Muscle layer of colon (tissue), 2 donors: ENCODE results near the gene KRT79.

Experiments used
- H3K27ac ChIP-seq: one replicate; pipeline ENCODE4 v1.7.0; 2013; ENCODE audit warnings: low read depth, mild to moderate bottlenecking, low read length, moderate library complexity
- H3K27me3 ChIP-seq, 2 donors: one replicate each; pipeline ENCODE4 v1.7.0; 2013; ENCODE audit warnings: low read length in 2 of 2, mild to moderate bottlenecking in 2 of 2; ENCODE audit not compliant: insufficient read depth in 2 of 2, control insufficient read depth in 1 of 2
- H3K36me3 ChIP-seq: one replicate; pipeline ENCODE4 v1.7.0; 2013; ENCODE audit warnings: mild to moderate bottlenecking, low read length; ENCODE audit not compliant: insufficient read depth
- H3K4me1 ChIP-seq: one replicate; pipeline ENCODE4 v1.7.0; 2013; ENCODE audit warnings: mild to moderate bottlenecking, low read length; ENCODE audit not compliant: insufficient read depth
- H3K4me3 ChIP-seq, 2 donors: one replicate each; pipeline ENCODE4 v1.7.0; 2013; ENCODE audit warnings: low read length in 2 of 2, low read depth in 1 of 2, mild to moderate bottlenecking in 1 of 2, moderate library complexity in 1 of 2
- H3K9ac ChIP-seq: one replicate; pipeline ENCODE4 v1.7.0; 2013; ENCODE audit warnings: low read length
- H3K9me3 ChIP-seq: one replicate; pipeline ENCODE4 v1.7.0; 2013; ENCODE audit warnings: mild to moderate bottlenecking, low read length
- donor health status: abdominal sarcoma.
- donor health status: Adenocarcinoma of cecum.

KRT79 gene

DNA sequence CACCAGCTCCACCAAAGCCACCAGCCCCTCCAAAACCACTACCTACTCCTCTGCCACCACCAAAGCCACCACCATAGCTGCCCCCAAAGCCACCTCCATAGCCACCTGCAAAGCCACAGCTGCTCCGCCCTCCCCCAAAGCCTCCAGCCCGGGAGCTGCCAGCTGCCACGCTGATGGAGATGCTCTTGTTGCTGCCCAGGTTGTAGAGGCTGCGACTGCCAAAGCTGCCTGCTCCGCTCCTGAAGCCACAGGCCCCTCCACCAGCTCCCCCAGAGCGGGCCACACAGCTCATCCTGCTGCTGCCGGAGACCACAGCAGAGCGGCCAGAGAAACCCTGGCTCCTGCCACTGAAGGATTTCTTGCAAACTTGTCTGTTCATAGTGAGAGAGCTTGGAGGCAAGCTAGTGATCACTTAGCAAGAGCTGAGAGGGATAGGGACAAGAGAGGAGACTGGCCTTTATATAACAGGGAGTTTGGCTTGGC is 57.2 kb downstream of the KRT79 start, which contains the start of gene KRT76:
KRT76 (minus strand) TSS at position 433 of the 483 bp plus-strand sequence; CDS start at position 379, 54 bp downstream.
- no peaks in the 10 kb centered on the region for H3K9me3 ChIP-seq
- no peaks in the 10 kb centered on the region for H3K4me1 ChIP-seq
- no peak within 1 kb of the TSS for H3K4me3 ChIP-seq
- H3K9ac ChIP-seq: no peak within 1 kb of the TSS
- H3K36me3 ChIP-seq: no peaks in the 10 kb centered on the region
- no peaks in the 10 kb centered on the region for H3K27me3 ChIP-seq
- no peak within 1 kb of the TSS for H3K27ac ChIP-seq

DNA sequence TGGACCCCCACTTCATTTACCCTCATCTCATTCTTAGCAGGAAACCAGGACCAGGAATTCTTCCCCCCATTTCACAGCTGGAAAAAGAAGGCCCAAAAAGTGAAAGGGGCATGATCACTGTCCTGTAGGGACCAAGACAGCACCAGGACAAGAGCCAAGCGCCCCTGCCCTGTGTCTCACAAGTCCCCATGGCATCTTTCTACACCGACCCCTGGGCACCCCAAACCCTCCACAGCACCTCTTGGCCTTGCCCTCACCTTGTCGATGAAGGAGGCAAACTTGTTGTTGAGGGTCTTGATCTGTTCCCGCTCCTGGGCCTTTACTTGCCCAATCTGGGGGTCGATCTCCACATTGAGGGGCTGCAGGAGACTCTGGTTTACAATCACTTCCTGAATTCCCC is 57.7 kb downstream of the KRT79 start:
- H3K9ac ChIP-seq: no peak overlapping the region
- no peak overlapping the region for H3K4me3 ChIP-seq
- H3K9me3 ChIP-seq: no peaks in the 10 kb centered on the region
- H3K4me1 ChIP-seq: no peaks in the 10 kb centered on the region
- H3K27ac ChIP-seq: no peak overlapping the region
- H3K27me3 ChIP-seq: no peaks in the 10 kb centered on the region
- H3K36me3 ChIP-seq: no peaks in the 10 kb centered on the region

DNA sequence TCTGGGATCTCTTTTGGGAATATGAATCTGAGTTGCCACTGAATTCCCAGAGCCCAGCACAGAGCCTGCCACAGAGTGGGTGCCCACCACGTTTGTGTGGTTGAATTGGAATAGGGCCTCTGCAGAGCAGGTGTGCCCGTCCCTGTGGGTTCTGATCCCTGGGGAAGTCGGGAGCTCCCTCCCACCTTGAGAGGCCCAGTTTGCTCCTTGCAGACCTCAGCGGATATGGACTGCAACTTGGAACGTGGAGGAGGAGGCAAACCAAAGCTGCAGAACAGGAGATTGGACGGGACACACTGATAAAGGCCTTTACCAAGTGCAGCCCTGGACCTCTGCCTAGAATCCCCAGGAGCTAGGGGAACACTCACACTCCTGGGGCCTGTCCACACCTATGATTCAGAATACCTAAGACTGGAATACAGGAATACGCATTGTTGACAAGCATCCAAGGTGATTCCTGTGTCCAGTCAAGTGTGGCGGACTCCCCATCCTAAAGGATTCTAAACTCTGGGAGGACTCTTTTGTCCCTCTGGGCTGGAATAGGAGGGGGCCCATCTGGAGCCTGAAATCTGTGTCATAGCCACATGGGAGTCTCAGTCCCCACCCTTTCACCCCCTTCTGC is 59.4 kb downstream of the KRT79 start:
- no peaks in the 10 kb centered on the region for H3K9me3 ChIP-seq
- H3K27me3 ChIP-seq: no peaks in the 10 kb centered on the region
- H3K36me3 ChIP-seq: no peaks in the 10 kb centered on the region
- no peak overlapping the region for H3K9ac ChIP-seq
- H3K27ac ChIP-seq: no peak overlapping the region
- H3K4me3 ChIP-seq: no peak overlapping the region
- H3K4me1 ChIP-seq: no peaks in the 10 kb centered on the region

DNA sequence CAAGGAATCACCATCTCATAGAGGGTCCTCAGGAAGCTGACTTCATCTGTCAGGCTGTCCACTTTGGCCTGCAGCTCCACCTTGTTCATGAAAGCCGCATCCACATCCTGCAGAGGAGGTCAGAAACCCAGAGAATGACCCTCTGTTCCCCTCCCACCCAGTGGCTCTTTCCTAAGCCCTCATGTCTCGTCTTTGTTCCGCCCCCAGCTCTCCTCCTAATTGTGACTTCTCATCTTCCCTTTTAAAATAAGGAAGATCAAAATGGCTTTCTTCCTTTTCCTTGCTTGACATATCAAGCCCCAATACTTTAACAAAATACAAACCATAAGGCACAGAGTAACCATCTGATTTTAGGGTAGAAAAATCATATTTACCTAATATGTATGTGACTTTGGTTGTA is 61.3 kb downstream of the KRT79 start:
- Histone ChIP-seq H3K36me3 (no peaks in the 10 kb centered on the region), H3K27me3 (no peaks in the 10 kb centered on the region), H3K9me3 (no peaks in the 10 kb centered on the region)

DNA sequence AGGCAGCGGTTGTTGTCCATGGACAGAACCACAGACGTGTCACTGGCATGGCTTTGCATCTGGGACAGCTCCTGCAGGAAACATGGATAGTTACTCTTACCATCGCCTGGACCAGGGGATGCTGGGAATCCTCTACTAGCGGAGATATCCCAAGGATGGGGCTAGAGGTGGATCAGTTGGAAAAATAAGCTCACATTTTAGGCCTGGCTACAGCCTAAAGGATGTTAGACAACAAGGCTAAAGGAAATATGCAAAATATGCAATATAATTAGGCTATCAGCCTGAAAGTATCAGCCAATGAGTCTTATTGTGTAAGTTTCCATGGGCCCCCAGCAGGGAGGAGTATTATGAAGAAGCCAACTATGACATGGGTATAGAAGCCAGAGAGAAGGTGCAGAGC is 61.9 kb downstream of the KRT79 start:
- no peaks in the 10 kb centered on the region for H3K4me1 ChIP-seq
- no peak overlapping the region for H3K27ac ChIP-seq
- H3K36me3 ChIP-seq: no peaks in the 10 kb centered on the region
- H3K9ac ChIP-seq: no peak overlapping the region
- no peaks in the 10 kb centered on the region for H3K27me3 ChIP-seq
- no peaks in the 10 kb centered on the region for H3K9me3 ChIP-seq
- no peak overlapping the region for H3K4me3 ChIP-seq

More for the DNA sequence above, 61.3 kb downstream of the KRT79 start:
- Histone ChIP-seq H3K4me3 (no peak overlapping the region), H3K4me1 (no peaks in the 10 kb centered on the region), H3K9ac (no peak overlapping the region), H3K27ac (no peak overlapping the region)

DNA sequence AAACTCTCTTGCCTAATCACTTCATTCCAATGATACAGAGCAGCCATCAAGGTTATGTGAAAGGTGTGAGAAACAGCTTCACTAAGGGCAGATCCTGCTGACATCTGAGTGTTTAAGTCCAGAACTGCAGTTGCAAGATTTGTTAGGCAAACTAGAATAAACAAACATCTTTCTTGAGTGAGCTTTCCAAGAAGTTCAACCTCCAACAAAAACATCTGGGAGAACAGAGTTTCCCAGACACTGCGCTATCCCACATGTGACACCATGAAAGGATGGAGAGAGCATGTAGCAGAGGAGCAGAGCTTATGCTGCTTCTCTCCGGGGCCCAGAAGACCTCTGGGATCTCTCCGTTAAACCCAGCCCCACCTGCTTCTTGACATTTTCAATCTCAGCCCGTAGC is 62.6 kb downstream of the KRT79 start:
- H3K36me3 ChIP-seq: no peaks in the 10 kb centered on the region
- H3K4me1 ChIP-seq: no peaks in the 10 kb centered on the region
- H3K27ac ChIP-seq: no peak overlapping the region
- H3K9ac ChIP-seq: no peak overlapping the region
- H3K4me3 ChIP-seq: no peak overlapping the region
- H3K9me3 ChIP-seq: no peaks in the 10 kb centered on the region
- no peaks in the 10 kb centered on the region for H3K27me3 ChIP-seq
